ENCODE measurements around the gene RFTN1. TPM values are rescaled to one million over a fixed set of nuclear protein-coding genes. Genes with fewer than 3 reads are reported as not detected.
"Not testable (repeated sequence)": the region's sequence is repeated elsewhere in the genome, so short reads cannot be mapped to it uniquely, and the experiment has no call there.

RFTN1 gene
- total and polyA plus RNA-seq, 11 donors = 17.1 to 40.8 (median 26.4) TPM

GRCh38 chr3:16494814-16495431 lies 18.6 kb downstream of the RFTN1 start:
- ATAC-seq (peak in 1 of 4 donors; percentile 22), DNase-seq (no peak)
- peaks cover 0 to 35% (median 27%) of the 10 kb centered on the region in 9 donors for H3K36me3 ChIP-seq
- peaks cover 0 to 52% (median 32%) of the 10 kb centered on the region in 12 donors for H3K4me1 ChIP-seq
- TF ChIP-seq POLR2A (IDR thresholded peaks at IDR 0.05) (no peak), CTCF (IDR thresholded peaks at IDR 0.05) (no peak)
- peak overlapping the region in 1 of 12 donors; percentile 2 for H3K4me3 ChIP-seq
- 50 to 61% (median 53%) methylated on average over 9 of the region's 9 CpGs for WGBS, 4 donors
- no peaks in the 10 kb centered on the region for H3K27me3 ChIP-seq
- H3K9me3 ChIP-seq = no peaks in the 10 kb centered on the region
- intact Hi-C loops (cut with DNase I) = no loop called here
- H3K27ac ChIP-seq = peak overlapping the region in 2 of 12 donors; percentile 9 to 25

- 77 to 84% (median 80%) methylated on average over 5 of the region's 5 CpGs for WGBS, 4 donors
- Histone ChIP-seq H3K4me3 (no peak overlapping the region), H3K27ac (no peak overlapping the region), H3K36me3 (peaks cover 0 to 41% (median 34%) of the 10 kb centered on the region in 9 donors), H3K4me1 (peaks cover 0 to 50% (median 32%) of the 10 kb centered on the region in 12 donors), H3K27me3 (no peaks in the 10 kb centered on the region), H3K9me3 (no peaks in the 10 kb centered on the region)
- TF ChIP-seq CTCF (IDR thresholded peaks at IDR 0.05) = no peak
- no peak for TF ChIP-seq POLR2A (IDR thresholded peaks at IDR 0.05)
- no peak for ATAC-seq
- no peak for DNase-seq
- intact Hi-C loops (cut with DNase I) = no loop called here
Observed at GRCh38 chr3:16494094-16494493, 19.4 kb downstream of the RFTN1 start.

- WGBS, 4 donors = 70 to 81% (median 73%) methylated on average over 4 of the region's 4 CpGs
- no peak overlapping the region for H3K27ac ChIP-seq
- H3K36me3 ChIP-seq = peaks cover 0 to 55% (median 38%) of the 10 kb centered on the region in 9 donors
- intact Hi-C loops (cut with DNase I) = no loop called here
- H3K4me1 ChIP-seq = peaks cover 0 to 23% (median 12%) of the 10 kb centered on the region in 12 donors
- no peaks in the 10 kb centered on the region for H3K9me3 ChIP-seq
- DNase-seq = no peak
- no peak overlapping the region for H3K4me3 ChIP-seq
- TF ChIP-seq POLR2A (IDR thresholded peaks at IDR 0.05) (no peak), CTCF (IDR thresholded peaks at IDR 0.05) (no peak)
- ATAC-seq = no peak
- H3K27me3 ChIP-seq = no peaks in the 10 kb centered on the region
Observed at GRCh38 chr3:16490062-16490619, 23.4 kb downstream of the RFTN1 start.

GRCh38 chr3:16489326-16490061 lies 24.0 kb downstream of the RFTN1 start:
- Histone ChIP-seq H3K4me1 (peaks cover 0 to 23% (median 10%) of the 10 kb centered on the region in 12 donors), H3K36me3 (peaks cover 0 to 55% (median 38%) of the 10 kb centered on the region in 9 donors)
- intact Hi-C loops (cut with DNase I); H3K27ac ChIP-seq; H3K9me3 ChIP-seq; ATAC-seq; H3K27me3 ChIP-seq; DNase-seq; H3K4me3 ChIP-seq: not testable (repeated sequence)
- WGBS, 4 donors = 84 to 87% (median 86%) methylated on average over 8 of the region's 8 CpGs

Measured in heart left ventricle (tissue), 16 donors.